Fibroblast of lung (primary cell): ENCODE measurements around the gene BCL7C.

Experiments used
- CTCF ChIP-seq, 2 donors: IDR thresholded peaks in 1 of 2; conservative IDR thresholded peaks in 1 of 2; 1 replicate in 1 of 2; 2 replicates in 1 of 2; pipeline ENCODE4 v1.5.1; 2011 to 2012; ENCODE audit warnings: low read length in 2 of 2, control low read depth in 1 of 2, inconsistent platforms in 1 of 2, low read depth in 1 of 2, mild to moderate bottlenecking in 1 of 2
- EZH2 ChIP-seq: IDR thresholded peaks from 2 replicates; pipeline ENCODE4 v1.5.1; 2012; ENCODE audit warnings: low read length, control low read depth, mild to moderate bottlenecking; ENCODE audit errors: missing control alignments

DNA sequence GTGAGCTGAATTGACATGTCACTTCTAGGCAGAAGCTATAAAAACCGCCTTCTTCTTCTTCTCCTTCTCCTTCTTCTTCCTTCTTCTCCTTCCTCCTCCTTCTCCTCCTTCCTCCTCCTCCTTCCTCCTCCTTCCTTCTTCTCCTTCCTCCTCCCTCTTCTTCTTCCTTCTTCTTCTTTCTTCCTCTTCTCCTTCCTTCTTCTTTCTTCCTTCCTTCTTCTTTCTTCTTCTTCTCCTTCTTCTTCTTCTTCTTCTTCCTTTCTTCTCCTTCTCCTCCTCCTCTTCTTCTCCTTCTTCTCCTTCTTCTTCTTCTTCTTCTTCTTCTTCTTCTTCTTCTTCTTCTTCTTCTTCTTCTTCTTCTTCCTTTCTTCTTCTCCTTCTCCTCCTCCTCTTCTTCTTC is 24.7 kb upstream of the BCL7C start:
- TF ChIP-seq CTCF (conservative IDR thresholded peaks at IDR 0.05 in 1 of 2, IDR thresholded peaks at IDR 0.05 in 1 of 2; ENCODE audit: low read depth in 1 of 2, low read length in 2 of 2) (no peak), EZH2 (no peak)
